ENCODE results near the gene PHF21A.

GRCh38 chr11:46072172-46072964, 48.9 kb downstream of the PHF21A start:
- TF ChIP-seq CTCF (IDR thresholded peaks at IDR 0.05): no peak
- no peak for TF ChIP-seq POLR2A (IDR thresholded peaks at IDR 0.05)

Measured in uterus (tissue), 2 donors.